HG03558 (cell line): Measurements from ENCODE around the gene GADD45G.

Experiments used
- ATAC-seq: cut with Tn5 transposase; IDR thresholded peaks from one replicate; pipeline ENCODE4 v1.9.1; 2021; ENCODE audit warnings: moderate number of reproducible peaks; ENCODE audit not compliant: unreplicated experiment; ENCODE audit errors: extremely low read depth

Gene GADD45G

GRCh38 chr9:89646189-89646939 lies 41.6 kb downstream of the GADD45G start:
- ATAC-seq: no peak

- no peak for ATAC-seq
These were observed 42.7 kb downstream of the GADD45G start for GRCh38 chr9:89647366-89648128.

GRCh38 chr9:89648247-89649000 lies 43.6 kb downstream of the GADD45G start:
- no peak for ATAC-seq

GRCh38 chr9:89649039-89649691 lies 44.4 kb downstream of the GADD45G start:
- ATAC-seq: no peak

- no peak for ATAC-seq
These were observed 49.3 kb downstream of the GADD45G start for GRCh38 chr9:89654025-89654662.

- ATAC-seq: no peak
These were observed 50.5 kb downstream of the GADD45G start for GRCh38 chr9:89655056-89655989.
